DND-41 (cell line): ENCODE data around the gene MAB21L1.

ENCODE experiments used
- ATAC-seq: fragments of 200-7000 bp; cut with Tn5 transposase; 3 replicates; pipeline ENCODE4 v1.9.1; 2021; ENCODE audit warnings: low read depth; ENCODE audit not compliant: insufficient read depth
- DNase-seq: peaks from one replicate; pipeline ENCODE4 v3.0.0-alpha.2; 2020
- H2AFZ ChIP-seq: 2 replicates; pipeline ENCODE4 v1.6.0; 2012; ENCODE audit warnings: low read depth, low read length
- H3K27ac ChIP-seq: 2 replicates; pipeline ENCODE4 v1.5.1; 2012; ENCODE audit warnings: low read length, inconsistent platforms
- H3K27me3 ChIP-seq: fragments of 200-600 bp; sonication (generic); 2 replicates; pipeline ENCODE4 v1.6.0; 2012; ENCODE audit warnings: low read length, mild to moderate bottlenecking, inconsistent platforms; ENCODE audit not compliant: insufficient read depth, poor library complexity
- H3K36me3 ChIP-seq: 2 replicates; pipeline ENCODE4 v1.5.1; 2012; ENCODE audit warnings: low read length, inconsistent platforms; ENCODE audit not compliant: insufficient read depth
- H3K4me1 ChIP-seq: 2 replicates; pipeline ENCODE4 v1.5.1; 2012; ENCODE audit warnings: mild to moderate bottlenecking, low read length; ENCODE audit not compliant: insufficient read depth
- H3K4me2 ChIP-seq: 2 replicates; pipeline ENCODE4 v1.6.0; 2012; ENCODE audit warnings: mild to moderate bottlenecking, moderate library complexity, low read length, inconsistent platforms; ENCODE audit not compliant: insufficient read depth
- H3K4me3 ChIP-seq, 2 experiments: fragments of 200-600 bp in 1 of 2; shearing (Covaris generic) in 1 of 2; 2 replicates each; pipeline ENCODE4 v1.5.1; 2012 to 2016; ENCODE audit warnings: inconsistent platforms in 2 of 2, low read length in 2 of 2, mild to moderate bottlenecking in 2 of 2, low read depth in 1 of 2, moderate library complexity in 1 of 2
- H3K79me2 ChIP-seq: 2 replicates; pipeline ENCODE4 v1.6.0; 2012; ENCODE audit warnings: low read length, inconsistent platforms; ENCODE audit not compliant: insufficient read depth
- H3K9ac ChIP-seq: 2 replicates; pipeline ENCODE4 v1.6.0; 2012; ENCODE audit warnings: low read depth, mild to moderate bottlenecking, inconsistent platforms, low read length, moderate library complexity
- H3K9me3 ChIP-seq: 2 replicates; pipeline ENCODE4 v1.5.1; 2012; ENCODE audit warnings: low read length, moderate library complexity, mild to moderate bottlenecking, inconsistent platforms; ENCODE audit not compliant: insufficient read depth, severe bottlenecking
- H4K20me1 ChIP-seq: 2 replicates; pipeline ENCODE4 v1.6.0; 2012; ENCODE audit warnings: low read length; ENCODE audit not compliant: insufficient read depth
- CTCF ChIP-seq: IDR thresholded peaks from 2 replicates; pipeline ENCODE4 v1.5.1; 2012; ENCODE audit warnings: borderline replicate concordance, low read length, moderate library complexity, mild to moderate bottlenecking; ENCODE audit not compliant: poor library complexity, severe bottlenecking; ENCODE audit errors: extremely low read depth
- EZH2 ChIP-seq: IDR thresholded peaks from 3 replicates; pipeline ENCODE4 v1.6.1; 2012; ENCODE audit warnings: borderline replicate concordance, low read depth, mild to moderate bottlenecking, moderate library complexity, low read length, inconsistent platforms; ENCODE audit not compliant: severe bottlenecking

Gene MAB21L1

GRCh38 chr13:35479706-35480105 is 3.2 kb upstream of the MAB21L1 start:
- no peak overlapping the region for H3K27ac ChIP-seq
- no peaks in the 10 kb centered on the region for H3K79me2 ChIP-seq
- no peak overlapping the region for H2AFZ ChIP-seq
- peaks cover 14% of the 10 kb centered on the region for H3K4me1 ChIP-seq
- H3K4me3 ChIP-seq, result no peak overlapping the region
- ATAC-seq, result no peak
- H3K9ac ChIP-seq, result no peak overlapping the region
- H3K27me3 ChIP-seq, result no peaks in the 10 kb centered on the region
- no peak overlapping the region for H3K4me2 ChIP-seq
- no peak for TF ChIP-seq CTCF
- TF ChIP-seq EZH2, result no peak
- no peak for DNase-seq
- no peaks in the 10 kb centered on the region for H3K9me3 ChIP-seq
- H3K36me3 ChIP-seq, result no peaks in the 10 kb centered on the region
- H4K20me1 ChIP-seq, result no peaks in the 10 kb centered on the region

- DNase-seq (no peak), ATAC-seq (no peak)
- H3K36me3 ChIP-seq, result no peaks in the 10 kb centered on the region
- no peak overlapping the region for H2AFZ ChIP-seq
- no peaks in the 10 kb centered on the region for H4K20me1 ChIP-seq
- H3K9ac ChIP-seq, result no peak overlapping the region
- no peaks in the 10 kb centered on the region for H3K9me3 ChIP-seq
- H3K4me2 ChIP-seq, result no peak overlapping the region
- H3K4me1 ChIP-seq, result peaks cover 14% of the 10 kb centered on the region
- no peak overlapping the region for H3K4me3 ChIP-seq
- no peaks in the 10 kb centered on the region for H3K27me3 ChIP-seq
- TF ChIP-seq EZH2, result no peak
- TF ChIP-seq CTCF, result no peak
- no peaks in the 10 kb centered on the region for H3K79me2 ChIP-seq
- H3K27ac ChIP-seq, result no peak overlapping the region
Measured at GRCh38 chr13:35479038-35479492, 2.6 kb upstream of the MAB21L1 start.

DNA sequence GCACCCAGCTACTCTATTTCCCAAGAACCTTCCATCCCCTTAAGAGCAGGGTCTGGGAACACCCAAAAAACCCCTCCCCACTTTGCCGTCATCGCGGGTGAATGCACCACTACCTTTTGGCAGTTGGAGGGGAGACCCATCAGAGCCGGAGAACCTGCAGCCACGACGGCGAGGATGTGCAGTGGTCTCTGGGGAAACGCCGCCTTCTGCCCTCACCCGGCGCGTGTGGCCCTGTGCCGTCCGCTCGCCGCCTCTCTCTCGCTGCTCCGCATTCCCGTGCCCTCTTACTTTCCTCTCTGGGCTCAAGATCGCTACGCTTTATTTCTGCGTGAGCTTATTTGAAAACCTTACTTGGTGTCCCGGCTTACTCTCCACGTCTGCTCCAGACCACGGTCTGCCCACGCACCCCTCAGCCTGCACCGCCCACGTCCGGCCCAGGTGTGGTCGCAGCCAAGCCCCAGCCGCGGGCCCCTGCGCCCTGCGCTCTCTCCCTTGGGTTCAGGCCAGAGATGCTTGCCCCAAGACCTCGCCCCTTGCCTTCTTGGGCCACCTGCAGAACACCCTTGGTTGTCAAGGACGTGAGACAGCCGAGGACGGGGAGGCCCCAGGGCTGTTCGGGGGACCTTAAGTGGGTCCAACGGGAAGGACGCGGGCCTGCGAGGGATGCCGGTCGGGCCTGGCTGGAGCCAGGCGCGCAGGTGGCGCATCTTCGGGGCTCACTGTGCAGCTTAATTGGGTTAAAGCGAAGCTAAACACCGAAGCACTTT is 2.0 kb upstream of the MAB21L1 start:
- H3K9me3 ChIP-seq, result no peaks in the 10 kb centered on the region
- ATAC-seq, result no peak
- H4K20me1 ChIP-seq, result no peaks in the 10 kb centered on the region
- no peaks in the 10 kb centered on the region for H3K36me3 ChIP-seq
- H3K27me3 ChIP-seq, result no peaks in the 10 kb centered on the region
- no peak for DNase-seq
- TF ChIP-seq CTCF (no peak), EZH2 (no peak)
- H2AFZ ChIP-seq, result no peak overlapping the region
- H3K4me1 ChIP-seq, result peaks cover 14% of the 10 kb centered on the region
- H3K79me2 ChIP-seq, result no peaks in the 10 kb centered on the region
- no peak overlapping the region for H3K4me3 ChIP-seq
- H3K4me2 ChIP-seq, result no peak overlapping the region
- no peak overlapping the region for H3K27ac ChIP-seq
- H3K9ac ChIP-seq, result no peak overlapping the region
